HK-2 (cell line): ENCODE data around the gene PGGHG.
"Not testable (repeated sequence)": the region's sequence is repeated elsewhere in the genome, so short reads cannot be mapped to it uniquely, and the experiment has no call there.

Experiments
- DNase-seq: peaks from one replicate; pipeline ENCODE4 v3.0.0-alpha.2; 2018; ENCODE audit not compliant: unreplicated experiment

Gene PGGHG

GRCh38 chr11:288478-289397 is at the start of gene PGGHG:
PGGHG (plus strand) TSS chr11:289126; CDS start chr11:289817, 691 bp downstream.
- peak; percentile 56 for DNase-seq

GRCh38 chr11:240315-240714 is 48.6 kb upstream of the PGGHG start:
- DNase-seq = no peak

GRCh38 chr11:241634-242033 is 47.3 kb upstream of the PGGHG start:
- no peak for DNase-seq

- DNase-seq = no peak
Observed at GRCh38 chr11:244376-244775, 44.5 kb upstream of the PGGHG start.

GRCh38 chr11:249062-249461 is 39.9 kb upstream of the PGGHG start:
- no peak for DNase-seq

- no peak for DNase-seq
Observed at GRCh38 chr11:250274-250673, 38.7 kb upstream of the PGGHG start.

- peak; percentile 33 for DNase-seq
Observed at GRCh38 chr11:250740-251299, 38.1 kb upstream of the PGGHG start.

GRCh38 chr11:251550-251949 is 37.4 kb upstream of the PGGHG start:
- no peak for DNase-seq

GRCh38 chr11:252666-253065 is 36.3 kb upstream of the PGGHG start:
- no peak for DNase-seq

- DNase-seq = no peak
Observed at GRCh38 chr11:253160-253885, 35.6 kb upstream of the PGGHG start.

GRCh38 chr11:253886-254270 is 35.0 kb upstream of the PGGHG start:
- no peak for DNase-seq

GRCh38 chr11:255176-255575 is 33.8 kb upstream of the PGGHG start:
- no peak for DNase-seq

- DNase-seq = no peak
Observed at GRCh38 chr11:255816-256215, 33.1 kb upstream of the PGGHG start.

- DNase-seq = no peak
Observed at GRCh38 chr11:256952-257737, 31.8 kb upstream of the PGGHG start.

- no peak for DNase-seq
Observed at GRCh38 chr11:257766-258493, 31.0 kb upstream of the PGGHG start.

GRCh38 chr11:259413-259812 is 29.5 kb upstream of the PGGHG start:
- DNase-seq = no peak

GRCh38 chr11:261624-262023 is 27.3 kb upstream of the PGGHG start:
- DNase-seq = no peak

GRCh38 chr11:266676-267439 is 22.1 kb upstream of the PGGHG start:
- no peak for DNase-seq

GRCh38 chr11:267491-267994 is 21.4 kb upstream of the PGGHG start:
- DNase-seq = no peak

- DNase-seq = not testable (repeated sequence)
Observed at GRCh38 chr11:268716-269145, 20.2 kb upstream of the PGGHG start.
